Hematopoietic multipotent progenitor cell treated with erythropoietin and hydrocortisone succinate and interleukin-3 and kit ligand, for 15 days (in vitro differentiated cells): Measurements from ENCODE around the gene S100A16.
"Not testable (repeated sequence)": the region's sequence is repeated elsewhere in the genome, so short reads cannot be mapped to it uniquely, and the experiment has no call there.

Experiments
- DNase-seq: peaks from one replicate; pipeline ENCODE4 v3.0.0-alpha.2; 2015; ENCODE audit warnings: low spot score

Gene S100A16

GRCh38 chr1:153615406-153615805 lies 2.5 kb upstream of the S100A16 start:
- no peak for DNase-seq

DNA sequence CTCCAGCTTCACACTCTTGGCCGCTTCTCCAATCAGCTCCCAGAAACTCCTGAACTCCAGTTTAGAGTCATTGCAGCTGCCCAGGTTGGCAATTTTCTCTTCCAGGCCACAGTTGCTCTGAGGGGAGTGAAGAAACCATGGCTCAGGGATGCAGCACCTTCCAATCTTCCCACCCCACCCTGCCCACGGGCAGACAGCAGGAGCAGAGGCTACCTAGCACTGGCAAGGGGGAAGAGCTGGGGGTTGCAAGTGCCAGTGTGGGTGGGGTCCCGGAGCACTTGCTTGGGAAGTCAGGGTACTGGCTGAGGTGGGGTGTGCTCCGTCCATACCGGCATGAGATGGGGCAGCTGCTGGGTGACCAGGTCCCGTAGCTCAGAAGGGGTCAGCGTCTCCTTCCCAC lies 2.0 kb upstream of the S100A16 start:
- no peak for DNase-seq

- no peak for DNase-seq
Measured at GRCh38 chr1:153614189-153614900, 1.4 kb upstream of the S100A16 start.

- DNase-seq = no peak
Measured at GRCh38 chr1:153613406-153613805, 469 bp upstream of the S100A16 start.

- no peak for DNase-seq
Measured at GRCh38 chr1:153612111-153612754, 704 bp downstream of the S100A16 start.

- DNase-seq = no peak
Measured at GRCh38 chr1:153611356-153611755, 1.6 kb downstream of the S100A16 start.

- DNase-seq = no peak
Measured at GRCh38 chr1:153610811-153611301, 2.1 kb downstream of the S100A16 start.

DNA sequence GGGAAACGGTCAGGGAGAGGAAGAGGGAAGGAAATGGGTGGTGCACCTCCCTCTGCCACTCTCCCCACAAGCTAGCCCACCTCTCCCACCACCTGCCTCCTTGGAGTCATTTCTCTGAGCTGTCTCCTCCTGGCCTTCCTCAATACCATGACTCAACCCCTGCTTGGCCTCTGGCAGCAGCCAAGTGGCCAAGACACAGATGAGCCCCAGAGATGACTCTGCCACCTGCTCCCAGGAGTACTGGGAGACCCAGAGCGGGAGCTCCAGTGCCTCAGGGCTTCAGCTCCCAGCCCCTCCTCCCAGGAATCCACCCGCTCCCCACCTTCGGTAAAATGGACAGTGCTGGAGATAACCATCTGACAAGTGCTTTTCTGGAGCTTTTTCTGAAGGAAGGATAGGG lies 2.6 kb downstream of the S100A16 start:
- no peak for DNase-seq

DNA sequence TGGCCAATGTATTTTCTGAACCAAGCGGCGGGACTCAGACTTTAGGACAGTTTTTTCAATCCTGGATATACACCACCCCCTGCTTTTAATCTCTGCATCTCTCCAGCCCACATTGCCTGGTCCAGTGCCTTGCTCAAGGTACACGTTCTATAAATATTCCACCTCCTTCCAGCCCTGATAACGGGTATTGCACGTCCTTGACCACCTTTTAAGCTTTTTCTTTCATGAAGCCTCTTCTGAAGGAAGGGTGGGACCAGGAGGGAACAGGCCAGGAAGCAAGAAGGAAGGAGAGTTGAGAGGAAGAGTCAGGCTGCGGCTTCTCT lies 3.4 kb downstream of the S100A16 start:
- DNase-seq = no peak

- no peak for DNase-seq
Measured at GRCh38 chr1:153608742-153609584, 4.0 kb downstream of the S100A16 start.

GRCh38 chr1:153608089-153608682 lies 4.8 kb downstream of the S100A16 start:
- no peak for DNase-seq

DNA sequence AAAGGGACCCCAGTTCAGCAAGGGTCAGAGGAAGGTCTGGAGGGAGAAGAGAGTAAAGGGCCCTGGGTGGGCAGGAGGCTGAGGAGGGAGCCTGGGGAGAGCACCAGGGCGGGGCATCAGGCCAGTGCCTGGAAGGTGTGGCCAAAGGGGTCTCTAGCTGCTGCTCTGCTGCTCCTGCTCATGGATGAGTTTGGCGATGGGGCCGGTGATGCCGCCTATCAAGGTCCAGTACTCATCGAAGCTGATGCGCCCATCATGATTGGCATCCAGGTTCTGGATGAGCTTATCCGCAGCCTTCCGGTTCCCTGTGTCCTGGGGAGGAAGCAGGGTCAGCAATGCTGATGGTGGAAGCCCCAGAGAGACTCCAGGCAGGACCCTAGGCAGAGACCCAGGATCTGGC lies 5.6 kb downstream of the S100A16 start:
- no peak for DNase-seq

DNA sequence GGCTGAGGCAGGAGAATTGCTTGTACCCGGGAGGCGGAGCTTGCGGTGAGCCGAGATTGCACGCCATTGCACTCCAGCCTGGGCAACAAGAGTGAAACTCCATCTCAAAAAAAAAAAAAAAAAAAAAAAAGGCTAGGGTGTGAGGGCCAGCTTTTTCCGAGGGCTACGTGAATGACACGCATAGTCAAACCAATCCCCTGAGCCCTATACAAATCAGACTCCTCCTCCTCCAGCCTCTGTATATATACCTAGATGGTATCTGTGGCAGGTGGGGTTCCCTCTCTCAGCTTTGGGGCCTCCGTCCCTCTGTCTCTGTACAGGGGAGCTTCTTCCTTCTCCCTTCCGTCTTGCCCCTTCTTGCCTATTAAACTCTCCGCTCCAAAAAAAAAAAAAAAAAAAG lies 6.7 kb downstream of the S100A16 start:
- DNase-seq = no peak

DNA sequence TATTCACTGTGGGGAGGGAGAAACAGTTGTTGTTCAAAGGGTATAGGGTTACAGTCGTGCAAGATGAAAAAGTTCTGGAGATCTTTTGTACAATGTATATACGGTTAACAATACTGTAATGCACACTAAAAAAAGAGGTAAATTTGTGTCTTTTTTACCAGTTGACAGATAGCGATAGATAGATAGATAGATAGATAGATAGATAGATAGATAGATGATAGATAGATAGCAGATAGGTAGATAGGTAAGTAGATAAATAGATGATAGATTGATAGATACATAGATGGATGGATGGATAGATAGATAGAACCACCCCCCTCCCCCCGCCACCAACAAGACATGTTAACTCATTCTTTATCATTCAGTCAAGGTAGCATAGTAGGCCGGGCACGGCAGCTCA lies 10.2 kb downstream of the S100A16 start:
- no peak for DNase-seq

DNA sequence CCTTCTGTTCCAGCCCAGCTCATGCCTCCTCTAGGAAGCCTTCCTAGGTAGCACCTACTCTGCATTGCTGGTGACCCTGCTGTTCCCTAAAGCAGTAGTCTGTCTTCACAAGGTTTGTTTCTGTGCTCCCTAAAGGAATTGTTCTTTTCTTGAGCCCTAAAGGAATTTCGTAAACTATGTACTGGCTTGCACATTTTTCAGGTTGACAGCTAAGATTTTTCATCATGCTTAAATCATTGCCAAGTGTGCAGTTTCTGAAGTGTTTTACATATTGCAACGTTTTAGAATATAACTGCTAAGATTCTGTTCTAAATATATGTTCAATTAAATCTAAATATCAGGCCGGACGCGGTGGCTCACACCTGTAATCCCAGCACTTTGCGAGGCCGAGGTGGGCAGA lies 13.1 kb downstream of the S100A16 start:
- no peak for DNase-seq

- DNase-seq = no peak
Measured at GRCh38 chr1:153598309-153599172, 14.4 kb downstream of the S100A16 start.

DNA sequence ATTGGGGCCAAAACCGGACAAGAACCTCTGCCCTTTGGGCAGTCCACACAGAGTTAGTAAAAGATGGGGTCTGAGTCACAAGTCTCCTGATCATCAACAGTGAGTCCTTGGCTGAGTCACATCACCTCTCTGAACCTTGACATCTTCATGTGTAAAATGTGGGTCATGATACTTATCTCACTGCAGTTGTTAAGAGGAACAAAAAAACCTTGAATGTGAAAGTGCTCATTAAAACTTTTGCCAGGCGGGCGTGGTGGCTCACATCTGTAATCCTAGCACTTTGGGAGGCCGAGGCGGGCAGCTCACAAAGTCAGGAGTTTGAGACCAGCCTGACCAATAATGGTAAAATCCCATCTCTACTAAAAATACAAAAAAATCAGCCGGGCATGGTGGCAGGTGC lies 15.7 kb downstream of the S100A16 start:
- DNase-seq = no peak

GRCh38 chr1:153592748-153593147 lies 20.2 kb downstream of the S100A16 start:
- DNase-seq = no peak

GRCh38 chr1:153588482-153588881 lies 24.5 kb downstream of the S100A16 start:
- DNase-seq = no peak

DNA sequence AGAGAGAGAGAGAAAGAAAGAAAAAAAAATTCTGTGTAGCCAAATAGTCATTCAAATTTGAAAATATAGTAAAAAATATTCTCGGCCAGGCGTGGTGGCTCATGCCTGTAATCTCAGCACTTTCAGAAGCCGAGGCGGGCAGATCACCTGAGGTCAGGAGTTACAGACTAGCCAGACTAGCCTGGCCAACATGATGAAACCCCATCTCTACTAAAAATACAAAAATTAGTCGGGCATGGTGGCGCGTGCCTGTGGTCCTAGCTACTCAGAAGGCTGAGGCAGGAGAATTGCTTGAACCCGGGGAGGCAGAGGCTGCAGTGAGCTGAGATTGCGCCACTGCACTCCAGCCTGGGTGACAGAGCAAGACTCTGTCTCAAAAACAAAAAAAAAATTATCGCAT lies 24.9 kb downstream of the S100A16 start:
- DNase-seq = not testable (repeated sequence)

- no peak for DNase-seq
Measured at GRCh38 chr1:153587314-153587713, 25.6 kb downstream of the S100A16 start.

DNA sequence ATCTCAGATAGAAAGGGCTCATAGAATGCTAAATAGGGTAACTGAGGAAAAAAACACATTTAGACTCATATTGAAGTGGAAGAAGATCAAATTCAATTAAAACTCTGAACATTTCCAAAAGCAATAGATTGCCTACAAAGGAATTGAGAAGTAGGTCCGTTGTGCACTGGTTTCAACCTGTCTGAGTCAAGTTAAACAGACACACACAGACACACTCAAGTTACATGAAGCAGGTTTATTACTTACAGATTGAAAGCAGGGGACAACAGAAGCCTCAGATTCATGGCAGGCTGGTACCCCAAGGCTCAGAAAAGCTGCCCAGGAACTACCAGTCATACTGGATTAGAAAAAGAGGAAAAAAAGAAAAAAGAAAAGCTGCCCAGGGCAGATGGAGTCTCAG lies 26.6 kb downstream of the S100A16 start:
- DNase-seq = no peak
